Measurements from ENCODE around the gene AKTIP.

GRCh38 chr16:53502331-53503269 is at the start of gene AKTIP:
- TF ChIP-seq, protein P1, sequence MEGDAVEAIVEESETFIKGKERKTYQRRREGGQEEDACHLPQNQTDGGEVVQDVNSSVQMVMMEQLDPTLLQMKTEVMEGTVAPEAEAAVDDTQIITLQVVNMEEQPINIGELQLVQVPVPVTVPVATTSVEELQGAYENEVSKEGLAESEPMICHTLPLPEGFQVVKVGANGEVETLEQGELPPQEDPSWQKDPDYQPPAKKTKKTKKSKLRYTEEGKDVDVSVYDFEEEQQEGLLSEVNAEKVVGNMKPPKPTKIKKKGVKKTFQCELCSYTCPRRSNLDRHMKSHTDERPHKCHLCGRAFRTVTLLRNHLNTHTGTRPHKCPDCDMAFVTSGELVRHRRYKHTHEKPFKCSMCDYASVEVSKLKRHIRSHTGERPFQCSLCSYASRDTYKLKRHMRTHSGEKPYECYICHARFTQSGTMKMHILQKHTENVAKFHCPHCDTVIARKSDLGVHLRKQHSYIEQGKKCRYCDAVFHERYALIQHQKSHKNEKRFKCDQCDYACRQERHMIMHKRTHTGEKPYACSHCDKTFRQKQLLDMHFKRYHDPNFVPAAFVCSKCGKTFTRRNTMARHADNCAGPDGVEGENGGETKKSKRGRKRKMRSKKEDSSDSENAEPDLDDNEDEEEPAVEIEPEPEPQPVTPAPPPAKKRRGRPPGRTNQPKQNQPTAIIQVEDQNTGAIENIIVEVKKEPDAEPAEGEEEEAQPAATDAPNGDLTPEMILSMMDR (IDR thresholded peaks at IDR 0.05), result no peak
- no peak for TF ChIP-seq POLR2AphosphoS5 (IDR thresholded peaks at IDR 0.05; ENCODE audit: insufficient read depth in 1 of 2, low read depth in 1 of 2)
